HCT116 (cell line): ENCODE results near the gene SSTR3.

Experiments
- CBX3 ChIP-seq: IDR thresholded peaks from 2 replicates; pipeline ENCODE4 v1.6.1; 2012; ENCODE audit warnings: low read depth
- CTCF ChIP-seq, 3 experiments: fragments of 200-600 bp in 1 of 3; sonication (generic) in 1 of 3; IDR thresholded peaks in 2 of 3; conservative IDR thresholded peaks in 1 of 3; 2 replicates each; pipeline ENCODE4 v1.5.1; 2012 to 2017; ENCODE audit warnings: low read depth in 2 of 3, low read length in 2 of 3, antibody characterized with exemption in 1 of 3, borderline replicate concordance in 1 of 3, control low read depth in 1 of 3, mild to moderate bottlenecking in 1 of 3, mixed read lengths in 1 of 3, mixed run types in 1 of 3, moderate library complexity in 1 of 3; ENCODE audit not compliant: insufficient read depth in 1 of 3
- EGR1 ChIP-seq: IDR thresholded peaks from 2 replicates; pipeline ENCODE4 v1.6.1; 2012; ENCODE audit warnings: low read depth
- ELF1 ChIP-seq: IDR thresholded peaks from 2 replicates; pipeline ENCODE4 v1.6.1; 2012; ENCODE audit warnings: low read depth, borderline replicate concordance
- EZH2 ChIP-seq: fragments of 200-600 bp; sonication (generic); IDR thresholded peaks from 2 replicates; pipeline ENCODE4 v1.6.1; 2017; ENCODE audit warnings: antibody characterized with exemption, mixed run types
- EZH2phosphoT487 ChIP-seq: fragments of 200-600 bp; IDR thresholded peaks from 2 replicates; pipeline ENCODE4 v1.6.1; 2018; ENCODE audit warnings: antibody characterized with exemption, borderline replicate concordance
- FOSL1 ChIP-seq: IDR thresholded peaks from 2 replicates; pipeline ENCODE4 v1.6.1; 2012; ENCODE audit warnings: low read depth
- MAX ChIP-seq: IDR thresholded peaks from 2 replicates; pipeline ENCODE4 v1.6.1; 2012
- POLR2A ChIP-seq: IDR thresholded peaks from 2 replicates; pipeline ENCODE4 v1.7.0; 2011; ENCODE audit warnings: borderline replicate concordance; ENCODE audit not compliant: insufficient read depth, insufficient read length; ENCODE audit errors: extremely low read depth
- RAD21 ChIP-seq: IDR thresholded peaks from 2 replicates; pipeline ENCODE4 v1.6.1; 2012; ENCODE audit warnings: low read depth, mild to moderate bottlenecking
- SRF ChIP-seq: IDR thresholded peaks from 2 replicates; pipeline ENCODE4 v1.6.1; 2012; ENCODE audit warnings: low read depth
- ZBTB33 ChIP-seq: IDR thresholded peaks from 2 replicates; pipeline ENCODE4 v1.6.1; 2011; ENCODE audit warnings: mild to moderate bottlenecking, low read length, moderate library complexity; ENCODE audit not compliant: insufficient replicate concordance; ENCODE audit errors: extremely low read depth

GRCh38 chr22:37248251-37248650 lies 36.0 kb upstream of the SSTR3 start:
- TF ChIP-seq CTCF (IDR thresholded peaks at IDR 0.05 in 2 of 3, conservative IDR thresholded peaks at IDR 0.05 in 1 of 3; ENCODE audit: borderline replicate concordance in 1 of 3, insufficient read depth in 1 of 3, low read depth in 2 of 3, low read length in 2 of 3): no peak
- no peak for TF ChIP-seq EZH2phosphoT487
- TF ChIP-seq MAX: no peak
- TF ChIP-seq EZH2: no peak
- no peak for TF ChIP-seq FOSL1
- no peak for TF ChIP-seq RAD21
- no peak for TF ChIP-seq POLR2A
- TF ChIP-seq ELF1: no peak
- TF ChIP-seq SRF: no peak
- TF ChIP-seq ZBTB33: no peak
- TF ChIP-seq EGR1: no peak
- TF ChIP-seq CBX3: no peak
